IMR-90 (cell line): Measurements from ENCODE around the gene AK2. TPM values are rescaled to one million over a fixed set of nuclear protein-coding genes. Genes with fewer than 3 reads are reported as not detected.

ENCODE experiments used
- ATAC-seq: fragments of 200-7000 bp; cut with Tn5 transposase; 2 replicates; pipeline ENCODE4 v1.9.1; 2020; ENCODE audit warnings: low read depth, mild to moderate bottlenecking, moderate library complexity
- BruUV-seq: library from RNA; stranded (reverse); fragments of 400-500 nt; replicated peaks from 2 replicates; lab custom pipeline; 2021; lab: Mats Ljungman, UMichigan
- CTCF ChIA-PET: fragments of 300-600 bp; formaldehyde crosslinking; extraction: SDS; loops from one replicate; lab custom pipeline; 2021; ENCODE audit warnings: antibody characterized with exemption; lab: Yijun Ruan, JAX
- POLR2A ChIA-PET: fragments of 300-600 bp; sonication (Branson Sonifier 250); formaldehyde crosslinking; loops from one replicate; lab custom pipeline; 2022; ENCODE audit warnings: antibody characterized with exemption; ENCODE audit not compliant: unreplicated experiment; lab: Charles Lee
- DNase-seq: peaks from one replicate; pipeline ENCODE4 v3.0.0; 2013
- H2AFZ ChIP-seq: replicated peaks from 2 replicates; pipeline ENCODE3; 2013; ENCODE audit warnings: low read length, mild to moderate bottlenecking; ENCODE audit not compliant: poor library complexity
- H2AK5ac ChIP-seq: 2 replicates; pipeline ENCODE4 v1.6.1; 2013; ENCODE audit warnings: low read depth, low read length, inconsistent platforms
- H2AK9ac ChIP-seq: replicated peaks from 2 replicates; pipeline ENCODE3; 2013; ENCODE audit warnings: mild to moderate bottlenecking, low read depth, low read length, moderate library complexity; ENCODE audit not compliant: poor library complexity
- H2BK120ac ChIP-seq: 2 replicates; pipeline ENCODE4 v1.6.1; 2013; ENCODE audit warnings: low read depth, low read length, inconsistent platforms
- H2BK15ac ChIP-seq: 3 replicates; pipeline ENCODE4 v1.6.1; 2013; ENCODE audit warnings: low read depth, low read length, inconsistent platforms
- H2BK20ac ChIP-seq: 2 replicates; pipeline ENCODE4 v1.6.1; 2013; ENCODE audit warnings: low read depth, mild to moderate bottlenecking, inconsistent platforms, low read length, moderate library complexity
- H2BK5ac ChIP-seq: 2 replicates; pipeline ENCODE4 v1.6.1; 2013; ENCODE audit warnings: mild to moderate bottlenecking, low read depth, low read length, inconsistent platforms; ENCODE audit not compliant: poor library complexity, severe bottlenecking
- H3K14ac ChIP-seq: replicated peaks from 2 replicates; pipeline ENCODE4 v1.6.1; 2013; ENCODE audit warnings: low read depth, low read length, inconsistent platforms
- H3K18ac ChIP-seq: 2 replicates; pipeline ENCODE4 v1.6.1; 2013; ENCODE audit warnings: low read depth, low read length, control low read depth
- H3K23ac ChIP-seq: 2 replicates; pipeline ENCODE4 v1.6.1; 2013; ENCODE audit warnings: low read depth, low read length, inconsistent platforms
- H3K27ac ChIP-seq: 2 replicates; pipeline ENCODE4 v1.5.1; 2013; ENCODE audit warnings: mild to moderate bottlenecking, control low read depth, low read length; ENCODE audit not compliant: insufficient read depth
- H3K27me3 ChIP-seq: 2 replicates; pipeline ENCODE4 v1.6.1; 2013; ENCODE audit warnings: low read length; ENCODE audit not compliant: control insufficient read depth, insufficient read depth
- H3K36me3 ChIP-seq: 2 replicates; pipeline ENCODE4 v1.6.1; 2013; ENCODE audit warnings: low read length, mixed read lengths; ENCODE audit not compliant: control insufficient read depth, insufficient read depth
- H3K4ac ChIP-seq: 2 replicates; pipeline ENCODE4 v1.6.1; 2013; ENCODE audit warnings: low read depth, low read length, inconsistent platforms
- H3K4me1 ChIP-seq: 2 replicates; pipeline ENCODE4 v1.6.1; 2013; ENCODE audit warnings: low read length, mixed read lengths; ENCODE audit not compliant: control insufficient read depth, insufficient read depth
- H3K4me2 ChIP-seq: 2 replicates; pipeline ENCODE4 v1.6.1; 2013; ENCODE audit warnings: low read depth, mild to moderate bottlenecking, control low read depth, low read length, moderate library complexity
- H3K4me3 ChIP-seq: 2 replicates; pipeline ENCODE4 v1.5.1; 2013; ENCODE audit warnings: low read depth, mild to moderate bottlenecking, control low read depth, low read length, moderate library complexity; ENCODE audit not compliant: insufficient read depth
- H3K56ac ChIP-seq: 2 replicates; pipeline ENCODE4 v1.6.1; 2013; ENCODE audit warnings: low read length, inconsistent platforms; ENCODE audit not compliant: insufficient read depth; ENCODE audit errors: extremely low read depth
- H3K79me1 ChIP-seq, 2 experiments: 2 replicates each; pipeline ENCODE4 v1.6.1; 2013; ENCODE audit warnings: low read length in 2 of 2, inconsistent platforms in 1 of 2, low read depth in 1 of 2
- H3K9ac ChIP-seq: 2 replicates; pipeline ENCODE4 v1.6.1; 2013; ENCODE audit warnings: low read depth, low read length, control low read depth
- H3K9me1 ChIP-seq: 2 replicates; pipeline ENCODE4 v1.6.1; 2013; ENCODE audit warnings: low read length, inconsistent platforms; ENCODE audit not compliant: insufficient read depth
- H3K9me3 ChIP-seq: 2 replicates; pipeline ENCODE4 v1.6.1; 2013; ENCODE audit warnings: low read length; ENCODE audit not compliant: control insufficient read depth, insufficient read depth
- H4K20me1 ChIP-seq: 2 replicates; pipeline ENCODE4 v1.6.1; 2013; ENCODE audit warnings: low read length, inconsistent platforms; ENCODE audit not compliant: insufficient read depth
- H4K5ac ChIP-seq: 2 replicates; pipeline ENCODE4 v1.6.1; 2013; ENCODE audit warnings: mild to moderate bottlenecking, low read depth, low read length, control low read depth
- H4K8ac ChIP-seq, 2 experiments: 2 replicates each; pipeline ENCODE4 v1.6.1; 2013; ENCODE audit warnings: low read depth in 2 of 2, low read length in 2 of 2, control low read depth in 1 of 2, inconsistent platforms in 1 of 2
- H4K91ac ChIP-seq: 2 replicates; pipeline ENCODE4 v1.6.1; 2013; ENCODE audit warnings: low read depth, low read length, inconsistent platforms; ENCODE audit not compliant: insufficient read depth
- BHLHE40 ChIP-seq: fragments of 150-350 bp; IDR thresholded peaks from 2 replicates; pipeline ENCODE4 v1.6.1; 2016; ENCODE audit warnings: mild to moderate bottlenecking, low read depth, low read length
- CEBPB ChIP-seq: IDR thresholded peaks from 2 replicates; pipeline ENCODE4 v1.6.1; 2012; ENCODE audit warnings: low read depth, low read length, improper control_type of control experiment
- FOS ChIP-seq: fragments of 150-350 bp; IDR thresholded peaks from 2 replicates; pipeline ENCODE4 v1.6.1; 2016; ENCODE audit warnings: low read depth, low read length
- MAFK ChIP-seq: IDR thresholded peaks from 2 replicates; pipeline ENCODE4 v1.6.1; 2012; ENCODE audit warnings: low read depth, low read length, improper control_type of control experiment
- MAZ ChIP-seq: IDR thresholded peaks from 2 replicates; pipeline ENCODE4 v1.6.1; 2012; ENCODE audit warnings: low read depth, mild to moderate bottlenecking, low read length, improper control_type of control experiment, moderate library complexity, borderline replicate concordance
- MXI1 ChIP-seq: IDR thresholded peaks from 2 replicates; pipeline ENCODE4 v1.6.1; 2012; ENCODE audit warnings: low read depth, mild to moderate bottlenecking, low read length, moderate library complexity, borderline replicate concordance
- POLR2A ChIP-seq: IDR thresholded peaks from 2 replicates; pipeline ENCODE4 v1.6.1; 2012; ENCODE audit warnings: mild to moderate bottlenecking, low read depth, low read length
- RAD21 ChIP-seq: IDR thresholded peaks from 2 replicates; pipeline ENCODE4 v1.6.1; 2012; ENCODE audit warnings: low read length, improper control_type of control experiment
- RFX5 ChIP-seq: IDR thresholded peaks from 2 replicates; pipeline ENCODE4 v1.8.0; 2012; ENCODE audit warnings: low read depth, mild to moderate bottlenecking, low read length, moderate library complexity
- SMC3 ChIP-seq: fragments of 150-350 bp; IDR thresholded peaks from 2 replicates; pipeline ENCODE4 v1.6.1; 2016; ENCODE audit warnings: low read depth, mild to moderate bottlenecking, antibody characterized with exemption, low read length, moderate library complexity
- WGBS, 2 experiments: methylation state at CpG; one replicate each; pipeline versions ENCODE4 v1.1.5 to v1.1.7; 2013; ENCODE audit warnings: missing lambda C conversion rate in 2 of 2; ENCODE audit not compliant: insufficient read length in 1 of 2; ENCODE audit errors: extremely low coverage in 2 of 2; 5-methylcytosine and 5-hydroxymethylcytosine counted together
- dilution Hi-C: fragments of 300-500 bp; cut with HindIII; formaldehyde crosslinking; loops from one replicate; pipeline ENCODE4 v1.14.3; 2018; ENCODE audit warnings: low sequenced_read_pairs; ENCODE audit not compliant: unreplicated experiment
- in situ Hi-C: fragments of 300-500 bp; cut with MboI; formaldehyde crosslinking; loops from 3 replicates; pipeline ENCODE4 v1.14.3; 2019; ENCODE audit warnings: low sequenced_read_pairs, inconsistent platforms, mixed read lengths
- intact Hi-C: fragments of 100-400 bp; cut with micrococcal nuclease; formaldehyde crosslinking; loops from 2 replicates; pipeline ENCODE4 v1.10.0; 2022
- polyA plus RNA-seq, 3 experiments: library from polyadenylated mRNA; depleted of rRNA; stranded (reverse); fragments of >200 nt; gene quantifications; 2 replicates each; pipeline ENCODE4 v1.2.3, GENCODE V29; 2012; ENCODE audit warnings: low replicate concordance in 1 of 3
- total RNA-seq: library from RNA; depleted of rRNA; stranded (reverse); fragments of >200 nt; gene quantifications from 2 replicates; pipeline ENCODE4 v1.2.3, GENCODE V29; 2012
- TF ChIP-seq, protein P1 (sequence below): fragments of 150-350 bp; IDR thresholded peaks from 2 replicates; pipeline ENCODE4 v1.6.1; 2017; ENCODE audit warnings: mild to moderate bottlenecking, antibody characterized with exemption, low read length, low read depth
- TF ChIP-seq, protein P2 (sequence below): conservative IDR thresholded peaks from 2 replicates; pipeline ENCODE4 v1.5.1; 2012; ENCODE audit warnings: mild to moderate bottlenecking, low read depth, low read length, improper control_type of control experiment
- TF ChIP-seq, protein P3 (sequence below): fragments of 150-350 bp; IDR thresholded peaks from 2 replicates; pipeline ENCODE4 v1.6.1; 2016; ENCODE audit warnings: low read depth, mild to moderate bottlenecking, low read length, moderate library complexity, borderline replicate concordance

AK2 gene
- total and polyA plus RNA-seq, 2 of the 4 experiments (the other 2 are of a cell fraction), result 118 to 203 TPM

DNA sequence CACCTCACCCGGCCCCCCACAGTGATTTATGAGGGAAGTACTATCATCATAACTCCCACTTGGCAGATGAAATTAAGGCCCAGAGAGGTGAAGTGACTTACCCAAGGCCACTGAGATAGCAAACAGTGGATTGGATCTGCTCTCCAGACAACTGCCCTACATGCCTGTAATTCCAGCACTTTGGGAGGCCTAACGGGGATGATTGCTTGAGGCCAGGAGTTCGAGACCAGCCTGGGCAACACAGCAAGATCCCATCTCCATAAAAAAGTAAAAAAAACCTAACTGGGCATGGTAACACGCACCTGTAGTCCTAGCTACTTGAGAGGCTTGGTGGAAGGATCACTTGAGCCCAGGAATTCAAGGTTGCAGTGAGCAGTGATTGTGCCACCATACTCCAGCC lies 57.8 kb downstream of the AK2 start:
- BruUV-seq, result no TSS peak
- no peak overlapping the region for H3K14ac ChIP-seq
- H3K9ac ChIP-seq, result no peak overlapping the region
- no peak overlapping the region for H3K23ac ChIP-seq
- H3K36me3 ChIP-seq, result no peaks in the 10 kb centered on the region
- TF ChIP-seq FOS, result no peak
- no peak for TF ChIP-seq MXI1
- TF ChIP-seq, protein P1, sequence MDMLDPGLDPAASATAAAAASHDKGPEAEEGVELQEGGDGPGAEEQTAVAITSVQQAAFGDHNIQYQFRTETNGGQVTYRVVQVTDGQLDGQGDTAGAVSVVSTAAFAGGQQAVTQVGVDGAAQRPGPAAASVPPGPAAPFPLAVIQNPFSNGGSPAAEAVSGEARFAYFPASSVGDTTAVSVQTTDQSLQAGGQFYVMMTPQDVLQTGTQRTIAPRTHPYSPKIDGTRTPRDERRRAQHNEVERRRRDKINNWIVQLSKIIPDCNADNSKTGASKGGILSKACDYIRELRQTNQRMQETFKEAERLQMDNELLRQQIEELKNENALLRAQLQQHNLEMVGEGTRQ, result no peak
- TF ChIP-seq RFX5, result no peak
- no peak for TF ChIP-seq RAD21
- no peak for TF ChIP-seq MAFK
- no peak for TF ChIP-seq SMC3
- TF ChIP-seq BHLHE40, result no peak
- no peak for TF ChIP-seq MAZ
- TF ChIP-seq, protein P2, sequence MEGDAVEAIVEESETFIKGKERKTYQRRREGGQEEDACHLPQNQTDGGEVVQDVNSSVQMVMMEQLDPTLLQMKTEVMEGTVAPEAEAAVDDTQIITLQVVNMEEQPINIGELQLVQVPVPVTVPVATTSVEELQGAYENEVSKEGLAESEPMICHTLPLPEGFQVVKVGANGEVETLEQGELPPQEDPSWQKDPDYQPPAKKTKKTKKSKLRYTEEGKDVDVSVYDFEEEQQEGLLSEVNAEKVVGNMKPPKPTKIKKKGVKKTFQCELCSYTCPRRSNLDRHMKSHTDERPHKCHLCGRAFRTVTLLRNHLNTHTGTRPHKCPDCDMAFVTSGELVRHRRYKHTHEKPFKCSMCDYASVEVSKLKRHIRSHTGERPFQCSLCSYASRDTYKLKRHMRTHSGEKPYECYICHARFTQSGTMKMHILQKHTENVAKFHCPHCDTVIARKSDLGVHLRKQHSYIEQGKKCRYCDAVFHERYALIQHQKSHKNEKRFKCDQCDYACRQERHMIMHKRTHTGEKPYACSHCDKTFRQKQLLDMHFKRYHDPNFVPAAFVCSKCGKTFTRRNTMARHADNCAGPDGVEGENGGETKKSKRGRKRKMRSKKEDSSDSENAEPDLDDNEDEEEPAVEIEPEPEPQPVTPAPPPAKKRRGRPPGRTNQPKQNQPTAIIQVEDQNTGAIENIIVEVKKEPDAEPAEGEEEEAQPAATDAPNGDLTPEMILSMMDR, result no peak
- no peak for TF ChIP-seq POLR2A
- TF ChIP-seq CEBPB, result no peak
- TF ChIP-seq, protein P3, sequence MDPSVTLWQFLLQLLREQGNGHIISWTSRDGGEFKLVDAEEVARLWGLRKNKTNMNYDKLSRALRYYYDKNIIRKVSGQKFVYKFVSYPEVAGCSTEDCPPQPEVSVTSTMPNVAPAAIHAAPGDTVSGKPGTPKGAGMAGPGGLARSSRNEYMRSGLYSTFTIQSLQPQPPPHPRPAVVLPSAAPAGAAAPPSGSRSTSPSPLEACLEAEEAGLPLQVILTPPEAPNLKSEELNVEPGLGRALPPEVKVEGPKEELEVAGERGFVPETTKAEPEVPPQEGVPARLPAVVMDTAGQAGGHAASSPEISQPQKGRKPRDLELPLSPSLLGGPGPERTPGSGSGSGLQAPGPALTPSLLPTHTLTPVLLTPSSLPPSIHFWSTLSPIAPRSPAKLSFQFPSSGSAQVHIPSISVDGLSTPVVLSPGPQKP, result no peak
- no peak overlapping the region for H4K8ac ChIP-seq
- H2AK9ac ChIP-seq, result no peak overlapping the region
- H3K18ac ChIP-seq, result no peak overlapping the region
- H4K91ac ChIP-seq, result no peak overlapping the region
- no CpG with 5 or more reads among the region's 4 CpGs for WGBS, 2 experiments
- H4K5ac ChIP-seq, result no peak overlapping the region
- no peak overlapping the region for H2BK15ac ChIP-seq
- H3K4me2 ChIP-seq, result no peak overlapping the region
- no peak overlapping the region for H3K27ac ChIP-seq
- H3K27me3 ChIP-seq, result no peaks in the 10 kb centered on the region
- no peaks in the 10 kb centered on the region for H4K20me1 ChIP-seq
- no peak overlapping the region for H2AFZ ChIP-seq
- H3K4me3 ChIP-seq, result no peak overlapping the region
- dilution Hi-C loops (no loop called here), in situ Hi-C loops (no loop called here), intact Hi-C loops (no loop called here)
- peak overlapping the region; percentile 46; the same call in 1 of the 2 replicates for H2AK5ac ChIP-seq
- CTCF ChIA-PET, result no interaction called here
- ATAC-seq (no peak), DNase-seq (no peak)
- POLR2A ChIA-PET, result no interaction called here
- H3K4me1 ChIP-seq, result peaks cover 11% of the 10 kb centered on the region
- no peak overlapping the region for H3K56ac ChIP-seq
- H2BK20ac ChIP-seq, result no peak overlapping the region
- H2BK120ac ChIP-seq, result 0 out of 2 replicates have a peak overlapping the region, but pooled peaks have one; percentile 4
- H3K79me1 ChIP-seq, result no peaks in the 10 kb centered on the region; a peak in 1 of 4 replicates
- H2BK5ac ChIP-seq, result no peak overlapping the region
- peaks cover 10% of the 10 kb centered on the region for H3K9me1 ChIP-seq
- H3K9me3 ChIP-seq, result no peaks in the 10 kb centered on the region
- no peak overlapping the region for H3K4ac ChIP-seq
